Panc1 (cell line): Measurements from ENCODE around the gene RPL28. TPM values are rescaled to one million over a fixed set of nuclear protein-coding genes. Genes with fewer than 3 reads are reported as not detected.
A peak's percentile ranks its signal among the peaks of the same experiment; 100 is the strongest.

Experiments used
- ATAC-seq: fragments of 200-7000 bp; cut with Tn5 transposase; 2 replicates; pipeline ENCODE4 v1.9.1; 2020; ENCODE audit warnings: mild to moderate bottlenecking, moderate library complexity
- BruUV-seq: library from RNA; stranded (reverse); fragments of 400-500 nt; replicated peaks from 2 replicates; lab custom pipeline; 2021; lab: Mats Ljungman, UMichigan
- CTCF ChIA-PET: fragments of 300-600 bp; sonication (Branson Sonifier 250); formaldehyde crosslinking; loops from one replicate; lab custom pipeline; 2022; ENCODE audit warnings: antibody characterized with exemption; lab: Charles Lee
- POLR2A ChIA-PET: fragments of 300-600 bp; sonication (Branson Sonifier 250); formaldehyde crosslinking; loops from one replicate; lab custom pipeline; 2022; ENCODE audit warnings: antibody characterized with exemption; lab: Charles Lee
- DNase-seq: peaks from one replicate; pipeline ENCODE4 v3.0.0-alpha.2; 2010; ENCODE audit warnings: low read depth, low spot score
- H3K27ac ChIP-seq: 2 replicates; pipeline ENCODE4 v1.5.1; 2011; ENCODE audit warnings: mild to moderate bottlenecking, low read length, inconsistent platforms
- H3K27me3 ChIP-seq: fragments of 200-500 bp; sonication (Bioruptor generic); 2 replicates; pipeline ENCODE4 v1.6.0; 2014; ENCODE audit warnings: low read length, inconsistent platforms; ENCODE audit not compliant: control insufficient read depth, insufficient read depth
- H3K36me3 ChIP-seq: fragments of 200-500 bp; sonication (Bioruptor generic); 2 replicates; pipeline ENCODE4 v1.5.1; 2014; ENCODE audit warnings: inconsistent platforms, mild to moderate bottlenecking, low read length, moderate library complexity; ENCODE audit not compliant: control insufficient read depth, insufficient read depth
- H3K4me1 ChIP-seq: 2 replicates; pipeline ENCODE4 v1.5.1; 2011; ENCODE audit warnings: inconsistent platforms, mild to moderate bottlenecking, low read length, moderate library complexity; ENCODE audit not compliant: control insufficient read depth, insufficient read depth
- H3K4me3 ChIP-seq, 2 experiments: 2 replicates each; pipeline ENCODE4 v1.5.1; 2011 to 2012; ENCODE audit warnings: low read depth in 2 of 2, low read length in 2 of 2, mild to moderate bottlenecking in 2 of 2, inconsistent platforms in 1 of 2, moderate library complexity in 1 of 2
- H3K9me3 ChIP-seq: fragments of 200-500 bp; sonication (Bioruptor generic); 2 replicates; pipeline ENCODE4 v1.5.1; 2014; ENCODE audit warnings: low read depth, mild to moderate bottlenecking, inconsistent platforms, low read length, moderate library complexity; ENCODE audit not compliant: control insufficient read depth, insufficient read depth
- POLR2AphosphoS5 ChIP-seq: IDR thresholded peaks from 2 replicates; pipeline ENCODE4 v1.6.1; 2012; ENCODE audit warnings: mild to moderate bottlenecking, low read depth, low read length, moderate library complexity
- SIN3A ChIP-seq: IDR thresholded peaks from 2 replicates; pipeline ENCODE4 v1.6.1; 2012; ENCODE audit warnings: low read depth, mild to moderate bottlenecking, low read length, moderate library complexity, borderline replicate concordance; ENCODE audit not compliant: insufficient read depth
- TCF7L2 ChIP-seq: IDR thresholded peaks from 2 replicates; pipeline ENCODE4 v1.6.1; 2011; ENCODE audit warnings: mild to moderate bottlenecking, low read depth, low read length, inconsistent platforms
- in situ Hi-C: cut with HindIII; loops from 2 replicates; pipeline ENCODE4 v1.10.0; 2016; ENCODE audit warnings: low sequenced_read_pairs, low pct_unique_long_range_greater_than_20kb
- intact Hi-C: fragments of 100-400 bp; cut with micrococcal nuclease; formaldehyde crosslinking; loops from one replicate; pipeline ENCODE4 v1.10.0; 2022; ENCODE audit not compliant: unreplicated experiment
- total RNA-seq: library from RNA; stranded (reverse); gene quantifications from one replicate; pipeline ENCODE4 v1.2.1, GENCODE V29; 2021; ENCODE audit not compliant: unreplicated experiment
- TF ChIP-seq, protein P1 (sequence below): fragments of 450-650 bp; IDR thresholded peaks from 2 replicates; pipeline ENCODE4 v1.5.1; 2017; ENCODE audit warnings: mild to moderate bottlenecking
- TF ChIP-seq, protein P2 (sequence below), 2 experiments: IDR thresholded peaks; 2 replicates each; pipeline ENCODE4 v1.6.1; 2011 to 2012; ENCODE audit warnings: low read depth in 2 of 2, control low read depth in 1 of 2, low read length in 1 of 2, mild to moderate bottlenecking in 1 of 2, moderate library complexity in 1 of 2; ENCODE audit not compliant: insufficient read depth in 1 of 2

Gene RPL28
- total RNA-seq, 1 experiment from 2014 or later: 2,154 TPM

DNA sequence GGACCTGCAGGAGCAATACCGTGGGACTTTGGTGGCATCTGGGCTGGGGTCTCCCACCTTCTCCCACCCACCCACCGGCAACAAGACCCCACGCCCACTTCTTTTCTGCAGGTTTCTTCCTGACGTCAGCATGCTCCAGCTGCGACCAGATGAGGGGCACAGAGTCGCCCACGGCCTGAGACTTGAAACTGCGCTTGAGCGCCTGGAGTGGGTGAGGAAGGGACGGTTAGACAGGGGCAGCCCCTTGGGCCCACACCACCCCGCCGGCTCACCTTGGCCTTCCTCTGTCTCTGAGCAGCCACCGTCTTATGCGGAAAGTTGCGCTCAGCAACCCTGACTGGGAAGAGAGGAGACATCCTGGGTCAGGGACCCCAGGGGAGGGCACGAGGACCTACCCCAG is 24.8 kb upstream of the RPL28 start:
- ChIA-PET CTCF (interaction anchor here (0.6 kb wide), 1 partner anchor 13 kb away, joined by 6 read pairs; no protein-coding TSS in a partner anchor), POLR2A (no interaction called here)
- Histone ChIP-seq H3K27ac (no peak overlapping the region), H3K4me1 (peaks cover 5% of the 10 kb centered on the region; the same call in 1 of the 2 replicates), H3K4me3 (no peak overlapping the region), H3K36me3 (no peaks in the 10 kb centered on the region), H3K9me3 (no peaks in the 10 kb centered on the region), H3K27me3 (no peaks in the 10 kb centered on the region)
- in situ Hi-C loops (no loop called here), intact Hi-C loops (no loop called here)
- TF ChIP-seq, protein P1, sequence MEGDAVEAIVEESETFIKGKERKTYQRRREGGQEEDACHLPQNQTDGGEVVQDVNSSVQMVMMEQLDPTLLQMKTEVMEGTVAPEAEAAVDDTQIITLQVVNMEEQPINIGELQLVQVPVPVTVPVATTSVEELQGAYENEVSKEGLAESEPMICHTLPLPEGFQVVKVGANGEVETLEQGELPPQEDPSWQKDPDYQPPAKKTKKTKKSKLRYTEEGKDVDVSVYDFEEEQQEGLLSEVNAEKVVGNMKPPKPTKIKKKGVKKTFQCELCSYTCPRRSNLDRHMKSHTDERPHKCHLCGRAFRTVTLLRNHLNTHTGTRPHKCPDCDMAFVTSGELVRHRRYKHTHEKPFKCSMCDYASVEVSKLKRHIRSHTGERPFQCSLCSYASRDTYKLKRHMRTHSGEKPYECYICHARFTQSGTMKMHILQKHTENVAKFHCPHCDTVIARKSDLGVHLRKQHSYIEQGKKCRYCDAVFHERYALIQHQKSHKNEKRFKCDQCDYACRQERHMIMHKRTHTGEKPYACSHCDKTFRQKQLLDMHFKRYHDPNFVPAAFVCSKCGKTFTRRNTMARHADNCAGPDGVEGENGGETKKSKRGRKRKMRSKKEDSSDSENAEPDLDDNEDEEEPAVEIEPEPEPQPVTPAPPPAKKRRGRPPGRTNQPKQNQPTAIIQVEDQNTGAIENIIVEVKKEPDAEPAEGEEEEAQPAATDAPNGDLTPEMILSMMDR: no peak
- TF ChIP-seq, protein P2, sequence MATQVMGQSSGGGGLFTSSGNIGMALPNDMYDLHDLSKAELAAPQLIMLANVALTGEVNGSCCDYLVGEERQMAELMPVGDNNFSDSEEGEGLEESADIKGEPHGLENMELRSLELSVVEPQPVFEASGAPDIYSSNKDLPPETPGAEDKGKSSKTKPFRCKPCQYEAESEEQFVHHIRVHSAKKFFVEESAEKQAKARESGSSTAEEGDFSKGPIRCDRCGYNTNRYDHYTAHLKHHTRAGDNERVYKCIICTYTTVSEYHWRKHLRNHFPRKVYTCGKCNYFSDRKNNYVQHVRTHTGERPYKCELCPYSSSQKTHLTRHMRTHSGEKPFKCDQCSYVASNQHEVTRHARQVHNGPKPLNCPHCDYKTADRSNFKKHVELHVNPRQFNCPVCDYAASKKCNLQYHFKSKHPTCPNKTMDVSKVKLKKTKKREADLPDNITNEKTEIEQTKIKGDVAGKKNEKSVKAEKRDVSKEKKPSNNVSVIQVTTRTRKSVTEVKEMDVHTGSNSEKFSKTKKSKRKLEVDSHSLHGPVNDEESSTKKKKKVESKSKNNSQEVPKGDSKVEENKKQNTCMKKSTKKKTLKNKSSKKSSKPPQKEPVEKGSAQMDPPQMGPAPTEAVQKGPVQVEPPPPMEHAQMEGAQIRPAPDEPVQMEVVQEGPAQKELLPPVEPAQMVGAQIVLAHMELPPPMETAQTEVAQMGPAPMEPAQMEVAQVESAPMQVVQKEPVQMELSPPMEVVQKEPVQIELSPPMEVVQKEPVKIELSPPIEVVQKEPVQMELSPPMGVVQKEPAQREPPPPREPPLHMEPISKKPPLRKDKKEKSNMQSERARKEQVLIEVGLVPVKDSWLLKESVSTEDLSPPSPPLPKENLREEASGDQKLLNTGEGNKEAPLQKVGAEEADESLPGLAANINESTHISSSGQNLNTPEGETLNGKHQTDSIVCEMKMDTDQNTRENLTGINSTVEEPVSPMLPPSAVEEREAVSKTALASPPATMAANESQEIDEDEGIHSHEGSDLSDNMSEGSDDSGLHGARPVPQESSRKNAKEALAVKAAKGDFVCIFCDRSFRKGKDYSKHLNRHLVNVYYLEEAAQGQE (IDR thresholded peaks at IDR 0.05; ENCODE audit: insufficient read depth in 1 of 2, low read depth in 2 of 2, low read length in 1 of 2): no peak
- TF ChIP-seq POLR2AphosphoS5: no peak
- no peak for TF ChIP-seq TCF7L2
- TF ChIP-seq SIN3A: no peak
- no peak for DNase-seq
- ATAC-seq: 0 out of 2 replicates have a peak, but pooled peaks have one; percentile 5
- BruUV-seq: no TSS peak

DNA sequence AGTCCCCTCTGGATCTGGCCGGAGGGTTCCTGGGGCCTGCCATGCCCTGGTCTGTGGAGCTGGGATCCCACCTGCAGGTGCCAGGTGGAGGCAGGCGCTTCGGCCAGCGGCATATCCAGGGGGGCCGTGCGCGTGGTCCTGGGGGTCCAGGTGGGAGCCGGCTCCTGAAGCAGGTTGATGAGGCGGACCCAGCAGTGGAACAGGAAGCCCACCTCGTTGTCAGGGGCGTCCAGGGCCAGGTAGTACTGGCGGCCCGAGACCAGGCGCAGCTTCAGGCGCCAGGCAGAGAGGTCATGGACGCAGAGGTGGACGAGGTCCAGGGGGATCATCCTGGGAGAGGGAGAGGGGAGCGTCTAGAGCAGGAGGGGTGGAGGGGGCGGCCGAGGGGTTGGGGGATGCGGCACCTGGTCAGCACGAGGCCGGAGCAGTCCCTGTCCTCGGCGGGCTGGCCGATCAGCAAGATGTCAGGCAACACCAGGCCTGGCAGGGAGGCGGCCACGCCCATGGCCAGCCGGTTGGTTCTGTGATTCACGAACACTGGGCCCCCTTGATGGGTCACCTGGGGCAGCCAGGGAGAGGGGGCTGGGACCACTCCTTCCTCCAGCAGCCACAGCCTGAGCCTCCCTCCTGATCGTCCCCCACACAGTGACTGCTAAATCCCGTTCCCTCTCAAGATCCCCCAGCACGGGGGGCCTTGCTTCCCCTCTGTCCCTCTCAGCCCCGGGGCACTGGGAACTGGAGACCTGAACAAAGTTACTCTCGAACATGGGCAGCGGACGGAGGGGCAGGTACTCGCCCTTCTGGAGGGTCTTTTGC is 23.4 kb upstream of the RPL28 start:
- in situ Hi-C loops (no loop called here), intact Hi-C loops (no loop called here)
- no peak for DNase-seq
- BruUV-seq: no TSS peak
- Histone ChIP-seq H3K27me3 (no peaks in the 10 kb centered on the region), H3K4me1 (peaks cover 5% of the 10 kb centered on the region; the same call in 1 of the 2 replicates), H3K27ac (no peak overlapping the region), H3K9me3 (no peaks in the 10 kb centered on the region), H3K36me3 (no peaks in the 10 kb centered on the region), H3K4me3 (no peak overlapping the region)
- CTCF ChIA-PET: no interaction called here
- no peak for TF ChIP-seq TCF7L2
- TF ChIP-seq, protein P2 (IDR thresholded peaks at IDR 0.05; ENCODE audit: insufficient read depth in 1 of 2, low read depth in 2 of 2, low read length in 1 of 2): no peak
- TF ChIP-seq SIN3A: no peak
- TF ChIP-seq POLR2AphosphoS5: no peak
- TF ChIP-seq, protein P1: no peak
- POLR2A ChIA-PET: no interaction called here
- ATAC-seq: no peak
